ENCODE measurements around the gene ARHGEF10L. TPM values are rescaled to one million over a fixed set of nuclear protein-coding genes. Genes with fewer than 3 reads are reported as not detected.
"Not testable (repeated sequence)": the region's sequence is repeated elsewhere in the genome, so short reads cannot be mapped to it uniquely, and the experiment has no call there.

Gene ARHGEF10L
- total RNA-seq, 1 donor from 2014 or later = 20.3 TPM

DNA sequence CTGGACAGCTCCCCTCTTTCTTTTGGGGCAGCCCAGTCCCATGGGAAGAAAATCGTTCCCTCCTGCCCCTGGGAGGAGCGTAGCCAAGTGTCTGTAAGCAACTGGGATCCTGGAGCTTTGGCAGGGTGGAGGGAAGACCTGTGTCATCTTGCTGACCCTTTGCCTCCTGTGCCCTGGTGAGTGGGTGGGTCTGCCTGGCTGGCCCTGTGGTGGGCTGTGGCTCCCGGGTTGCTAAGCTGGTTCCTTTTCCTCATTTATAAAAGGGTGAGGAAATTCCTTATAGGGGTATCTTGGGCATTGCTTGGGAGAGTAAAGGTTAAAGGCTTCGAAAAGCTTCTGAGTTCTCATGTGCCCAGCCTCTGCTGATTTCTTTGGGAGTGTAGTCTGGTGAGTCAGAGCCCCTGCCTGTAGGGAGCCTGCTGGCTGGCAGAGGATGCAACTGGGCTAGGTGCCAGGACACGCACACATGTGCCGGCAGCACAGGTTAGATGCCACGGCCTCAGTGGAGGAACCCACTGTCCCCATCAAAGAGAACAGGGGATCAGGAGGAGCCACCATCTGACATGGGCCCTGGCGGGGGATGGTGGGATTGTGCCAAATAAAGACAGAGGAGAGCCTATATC, 85.2 kb downstream of the ARHGEF10L start:
- peaks cover 6% of the 10 kb centered on the region for H3K36me3 Mint-ChIP-seq
- H3K36me3 ChIP-seq = no peaks in the 10 kb centered on the region
- no peak overlapping the region for H3K9ac ChIP-seq
- no peak overlapping the region for H3K4me3 Mint-ChIP-seq
- no peak overlapping the region for H3K27ac Mint-ChIP-seq
- H3K27me3 Mint-ChIP-seq (ENCODE audit: insufficient read depth, low read depth) = no peaks in the 10 kb centered on the region
- H3K9me3 ChIP-seq (ENCODE audit: low read depth) = no peaks in the 10 kb centered on the region
- no peaks in the 10 kb centered on the region for H3K27me3 ChIP-seq
- no peaks in the 10 kb centered on the region for H3K79me2 ChIP-seq (ENCODE audit: low read depth)
- TF ChIP-seq EZH2phosphoT487 (IDR thresholded peaks at IDR 0.05) (no peak), EZH2 (IDR thresholded peaks at IDR 0.05) (no peak)
- TF ChIP-seq, protein P1, sequence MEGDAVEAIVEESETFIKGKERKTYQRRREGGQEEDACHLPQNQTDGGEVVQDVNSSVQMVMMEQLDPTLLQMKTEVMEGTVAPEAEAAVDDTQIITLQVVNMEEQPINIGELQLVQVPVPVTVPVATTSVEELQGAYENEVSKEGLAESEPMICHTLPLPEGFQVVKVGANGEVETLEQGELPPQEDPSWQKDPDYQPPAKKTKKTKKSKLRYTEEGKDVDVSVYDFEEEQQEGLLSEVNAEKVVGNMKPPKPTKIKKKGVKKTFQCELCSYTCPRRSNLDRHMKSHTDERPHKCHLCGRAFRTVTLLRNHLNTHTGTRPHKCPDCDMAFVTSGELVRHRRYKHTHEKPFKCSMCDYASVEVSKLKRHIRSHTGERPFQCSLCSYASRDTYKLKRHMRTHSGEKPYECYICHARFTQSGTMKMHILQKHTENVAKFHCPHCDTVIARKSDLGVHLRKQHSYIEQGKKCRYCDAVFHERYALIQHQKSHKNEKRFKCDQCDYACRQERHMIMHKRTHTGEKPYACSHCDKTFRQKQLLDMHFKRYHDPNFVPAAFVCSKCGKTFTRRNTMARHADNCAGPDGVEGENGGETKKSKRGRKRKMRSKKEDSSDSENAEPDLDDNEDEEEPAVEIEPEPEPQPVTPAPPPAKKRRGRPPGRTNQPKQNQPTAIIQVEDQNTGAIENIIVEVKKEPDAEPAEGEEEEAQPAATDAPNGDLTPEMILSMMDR (IDR thresholded peaks at IDR 0.05) = no peak
- no peak overlapping the region for H2AFZ ChIP-seq (replicated peaks)
- no peaks in the 10 kb centered on the region for H3K4me1 Mint-ChIP-seq
- H4K20me1 ChIP-seq (ENCODE audit: low read depth) = no peaks in the 10 kb centered on the region
- no peak overlapping the region for H3K4me2 ChIP-seq
- H3K9me3 Mint-ChIP-seq = no peaks in the 10 kb centered on the region
- H3K4me3 ChIP-seq = no peak overlapping the region
- no peaks in the 10 kb centered on the region for H3K4me1 ChIP-seq
- no peaks in the 10 kb centered on the region for H3F3A ChIP-seq (ENCODE audit: low read depth)
- DNase-seq (ENCODE audit: low spot score) = no peak
- no peak overlapping the region for H3K27ac ChIP-seq

DNA sequence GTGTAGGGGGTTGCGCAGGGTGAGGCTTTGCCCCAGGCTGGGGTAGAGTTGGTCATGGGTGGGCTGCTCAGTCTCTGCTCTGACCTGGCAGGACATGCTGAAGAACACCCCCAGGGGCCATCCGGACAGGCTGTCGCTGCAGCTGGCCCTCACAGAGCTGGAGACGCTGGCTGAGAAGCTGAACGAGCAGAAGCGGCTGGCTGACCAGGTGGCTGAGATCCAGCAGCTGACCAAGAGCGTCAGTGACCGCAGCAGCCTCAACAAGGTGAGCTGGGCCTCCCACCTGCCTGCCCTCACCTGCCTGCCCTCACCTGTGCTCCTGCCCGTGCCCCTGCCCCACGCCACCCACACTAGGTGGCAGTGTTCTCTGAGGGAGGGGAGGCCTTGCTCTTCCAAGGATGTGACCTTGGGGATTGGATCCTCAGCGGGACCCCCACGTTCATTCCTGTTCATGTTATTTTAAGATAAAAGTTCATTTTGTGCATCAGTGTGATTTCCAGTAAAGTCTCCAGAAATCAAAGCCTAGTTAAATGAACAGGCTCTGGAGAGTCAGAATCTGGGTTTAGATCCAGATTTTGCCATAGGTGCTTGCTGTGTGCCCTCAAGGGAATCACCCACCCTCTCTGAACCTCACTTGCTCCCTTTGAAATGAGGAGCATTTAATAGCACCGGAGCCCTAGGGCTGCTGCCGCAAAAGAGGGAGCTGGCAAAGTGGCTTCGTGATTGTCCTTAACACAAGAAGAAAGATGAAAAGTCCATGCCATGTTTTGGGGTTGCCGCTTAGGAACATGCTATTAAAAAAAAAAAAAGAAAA, 87.9 kb downstream of the ARHGEF10L start:
- H3K4me1 Mint-ChIP-seq = no peaks in the 10 kb centered on the region
- Histone ChIP-seq H3K79me2 (ENCODE audit: low read depth) (no peaks in the 10 kb centered on the region), H2AFZ (replicated peaks) (no peak overlapping the region), H3K4me2 (no peak overlapping the region), H3K4me1 (no peaks in the 10 kb centered on the region), H3K4me3 (no peak overlapping the region), H4K20me1 (ENCODE audit: low read depth) (no peaks in the 10 kb centered on the region), H3K27ac (no peak overlapping the region), H3K9me3 (ENCODE audit: low read depth) (no peaks in the 10 kb centered on the region), H3F3A (ENCODE audit: low read depth) (no peaks in the 10 kb centered on the region), H3K9ac (no peak overlapping the region), H3K36me3 (no peaks in the 10 kb centered on the region), H3K27me3 (no peaks in the 10 kb centered on the region)
- H3K9me3 Mint-ChIP-seq = no peaks in the 10 kb centered on the region
- peaks cover 2% of the 10 kb centered on the region for H3K27me3 Mint-ChIP-seq (ENCODE audit: insufficient read depth, low read depth)
- peaks cover 10% of the 10 kb centered on the region for H3K36me3 Mint-ChIP-seq
- DNase-seq (ENCODE audit: low spot score) = no peak
- no peak overlapping the region for H3K27ac Mint-ChIP-seq
- TF ChIP-seq, protein P1 (IDR thresholded peaks at IDR 0.05) = no peak
- no peak for TF ChIP-seq EZH2phosphoT487 (IDR thresholded peaks at IDR 0.05)
- no peak for TF ChIP-seq EZH2 (IDR thresholded peaks at IDR 0.05)
- H3K4me3 Mint-ChIP-seq = no peak overlapping the region

DNA sequence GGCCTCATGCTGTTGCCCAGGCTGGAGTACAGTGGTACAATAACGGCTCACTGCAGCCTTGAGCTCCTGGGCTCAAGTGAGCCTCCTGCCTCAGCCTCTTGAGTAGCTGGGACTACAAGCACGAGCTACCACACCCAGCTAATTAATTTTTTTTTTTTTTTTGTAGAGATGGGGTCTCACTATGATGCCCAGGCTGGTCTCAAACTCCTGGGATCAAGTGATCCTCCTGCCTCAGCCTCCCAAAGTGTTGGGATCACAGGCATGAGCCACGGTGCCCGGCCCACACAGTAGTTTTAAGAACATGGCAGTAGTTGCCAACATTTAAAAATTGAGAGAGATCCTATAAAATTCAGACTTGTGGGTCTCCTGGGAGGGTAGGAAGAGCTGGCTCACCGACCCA, 89.5 kb downstream of the ARHGEF10L start:
- not testable (repeated sequence) for H3K4me3 ChIP-seq; H3K36me3 ChIP-seq; H3K27ac ChIP-seq; H3K9me3 ChIP-seq (ENCODE audit: low read depth); H3K27me3 ChIP-seq; H2AFZ ChIP-seq (replicated peaks); H3K27ac Mint-ChIP-seq; H3K79me2 ChIP-seq (ENCODE audit: low read depth); H3K27me3 Mint-ChIP-seq (ENCODE audit: insufficient read depth, low read depth); DNase-seq (ENCODE audit: low spot score); H3K9me3 Mint-ChIP-seq; H3K4me2 ChIP-seq; H3K4me3 Mint-ChIP-seq; H3K4me1 Mint-ChIP-seq; H3K9ac ChIP-seq; H3K4me1 ChIP-seq; H3F3A ChIP-seq (ENCODE audit: low read depth); H4K20me1 ChIP-seq (ENCODE audit: low read depth)
- H3K36me3 Mint-ChIP-seq = peaks cover 11% of the 10 kb centered on the region

DNA sequence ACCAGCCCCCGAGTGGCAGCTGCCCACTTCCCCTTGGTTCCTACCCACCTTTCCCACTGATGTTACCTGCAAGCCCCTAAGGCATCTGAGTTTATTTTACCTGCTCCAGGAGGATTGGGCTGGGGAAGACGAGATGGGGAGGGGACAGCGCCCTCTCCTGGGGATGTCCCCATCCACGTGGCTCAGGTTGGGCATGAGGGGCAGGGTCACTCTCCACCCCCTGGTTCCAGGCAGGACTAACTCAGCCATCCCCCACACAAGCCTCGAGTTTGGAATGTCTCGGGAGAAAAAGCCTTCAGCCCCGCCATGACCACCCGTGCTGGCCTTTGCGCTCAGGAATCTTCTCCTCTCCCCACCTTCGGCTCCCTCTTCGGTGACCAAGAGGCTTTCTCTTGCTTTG, 90.0 kb downstream of the ARHGEF10L start:
- peaks cover 2% of the 10 kb centered on the region for H3K27me3 Mint-ChIP-seq (ENCODE audit: insufficient read depth, low read depth)
- H3K9me3 Mint-ChIP-seq = no peaks in the 10 kb centered on the region
- TF ChIP-seq EZH2 (IDR thresholded peaks at IDR 0.05) (no peak), EZH2phosphoT487 (IDR thresholded peaks at IDR 0.05) (no peak)
- TF ChIP-seq, protein P1 (IDR thresholded peaks at IDR 0.05) = peak; percentile 67
- no peaks in the 10 kb centered on the region for H3K4me1 ChIP-seq
- H3K36me3 ChIP-seq = no peaks in the 10 kb centered on the region
- peak; percentile 61 for DNase-seq (ENCODE audit: low spot score)
- no peak overlapping the region for H3K27ac Mint-ChIP-seq
- H3K27me3 ChIP-seq = no peaks in the 10 kb centered on the region
- H3K4me1 Mint-ChIP-seq = no peaks in the 10 kb centered on the region
- no peaks in the 10 kb centered on the region for H3F3A ChIP-seq (ENCODE audit: low read depth)
- no peak overlapping the region for H3K9ac ChIP-seq
- no peaks in the 10 kb centered on the region for H4K20me1 ChIP-seq (ENCODE audit: low read depth)
- peaks cover 10% of the 10 kb centered on the region for H3K36me3 Mint-ChIP-seq
- H3K9me3 ChIP-seq (ENCODE audit: low read depth) = no peaks in the 10 kb centered on the region
- no peak overlapping the region for H3K4me2 ChIP-seq
- no peaks in the 10 kb centered on the region for H3K79me2 ChIP-seq (ENCODE audit: low read depth)
- H2AFZ ChIP-seq (replicated peaks) = no peak overlapping the region
- H3K27ac ChIP-seq = no peak overlapping the region
- H3K4me3 ChIP-seq = no peak overlapping the region
- no peak overlapping the region for H3K4me3 Mint-ChIP-seq

Measured in neural progenitor cell (in vitro differentiated cells).